Esophagus squamous epithelium (tissue), 5 donors: ENCODE results near the gene ABHD6. TPM values are rescaled to one million over a fixed set of nuclear protein-coding genes. Genes with fewer than 3 reads are reported as not detected.

Experiments
- DNase-seq: peaks from one replicate; lab custom pipeline; 2025; lab: John Stamatoyannopoulos, UW
- H3K27ac ChIP-seq, 4 donors: fragments of 200-600 bp; sonication (generic); one replicate each; pipeline ENCODE4 v1.5.1; 2016 to 2019; ENCODE audit warnings: mild to moderate bottlenecking in 1 of 4
- H3K27me3 ChIP-seq, 4 donors: fragments of 200-600 bp; sonication (generic); 1 replicate in 3 of 4; 2 replicates in 1 of 4; pipeline versions ENCODE4 v1.5.1 to v1.6.0; 2017 to 2021; ENCODE audit warnings: antibody characterized with exemption in 1 of 4
- H3K36me3 ChIP-seq, 3 donors: fragments of 200-600 bp; sonication (generic); one replicate each; pipeline ENCODE4 v1.5.1; 2016 to 2019
- H3K4me1 ChIP-seq, 3 donors: fragments of 200-600 bp; sonication (generic); one replicate each; pipeline ENCODE4 v1.5.1; 2017 to 2019
- H3K4me3 ChIP-seq, 4 donors: fragments of 200-600 bp; sonication (generic); 1 replicate in 3 of 4; 2 replicates in 1 of 4; pipeline ENCODE4 v1.5.1; 2016 to 2019; ENCODE audit warnings: mild to moderate bottlenecking in 2 of 4, moderate library complexity in 1 of 4
- H3K9me3 ChIP-seq, 3 donors: fragments of 200-600 bp; sonication (generic); one replicate each; pipeline ENCODE4 v1.5.1; 2016 to 2019
- POLR2A ChIP-seq, 4 donors: fragments of 450-650 bp; IDR thresholded peaks; one replicate each; pipeline ENCODE4 v1.6.1; 2017; ENCODE audit warnings: antibody characterized with exemption in 4 of 4, mild to moderate bottlenecking in 4 of 4, moderate library complexity in 3 of 4
- WGBS, 2 donors: methylation state at CpG; one replicate each; pipeline ENCODE4 v1.1.5; 2018; 5-methylcytosine and 5-hydroxymethylcytosine counted together
- intact Hi-C: fragments of 100-400 bp; cut with DNase I; formaldehyde crosslinking; loops from one replicate; pipeline ENCODE4 v1.15.0; 2022
- total RNA-seq, 4 donors: library from RNA; depleted of rRNA; stranded (reverse); fragments of >200 nt; gene quantifications; one replicate each; pipeline ENCODE4 v1.1.0, GENCODE V29; 2016
- TF ChIP-seq, protein P1 (sequence below), 6 experiments: fragments of 450-650 bp in 4 of 6; fragments of 200-600 bp in 2 of 6; sonication (generic) in 2 of 6; IDR thresholded peaks; one replicate each; pipeline ENCODE4 v1.5.1; 2016 to 2019; ENCODE audit warnings: antibody characterized with exemption in 6 of 6, mild to moderate bottlenecking in 4 of 6, moderate library complexity in 4 of 6
- donor health status: DM: yes; HTN: yes; CAD: no.

Gene ABHD6
- total RNA-seq, 4 donors from 2014 or later: 5.8 to 16.5 (median 8.9) TPM

DNA sequence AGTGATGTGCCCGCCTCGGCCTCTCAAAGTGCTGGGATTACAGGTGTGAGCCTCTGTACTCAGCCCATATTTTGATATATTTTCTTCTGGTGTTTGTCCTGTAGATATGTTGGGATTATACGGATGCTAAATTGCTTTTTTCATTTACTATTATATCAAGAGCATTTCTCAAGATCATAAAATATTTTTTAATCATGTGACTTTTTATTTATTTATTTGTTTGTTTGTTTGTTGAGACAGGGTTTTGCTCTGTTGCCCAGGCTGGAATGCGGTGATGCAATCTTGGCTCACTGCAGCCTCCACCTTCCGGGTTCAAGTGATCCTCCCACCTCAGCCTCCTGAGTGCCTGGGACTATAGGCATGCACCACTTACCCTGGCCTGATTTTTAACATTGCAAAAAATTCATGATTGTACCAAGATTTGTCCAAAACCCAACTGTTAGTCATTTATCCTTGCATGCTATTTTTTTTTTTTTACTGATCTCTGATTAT lies 92.4 kb downstream of the ABHD6 start:
- no peaks in the 10 kb centered on the region for H3K27me3 ChIP-seq
- H3K4me3 ChIP-seq: no peak overlapping the region
- WGBS, 2 donors: 88 to 91% methylated on average over 5 of the region's 5 CpGs
- TF ChIP-seq, protein P1, sequence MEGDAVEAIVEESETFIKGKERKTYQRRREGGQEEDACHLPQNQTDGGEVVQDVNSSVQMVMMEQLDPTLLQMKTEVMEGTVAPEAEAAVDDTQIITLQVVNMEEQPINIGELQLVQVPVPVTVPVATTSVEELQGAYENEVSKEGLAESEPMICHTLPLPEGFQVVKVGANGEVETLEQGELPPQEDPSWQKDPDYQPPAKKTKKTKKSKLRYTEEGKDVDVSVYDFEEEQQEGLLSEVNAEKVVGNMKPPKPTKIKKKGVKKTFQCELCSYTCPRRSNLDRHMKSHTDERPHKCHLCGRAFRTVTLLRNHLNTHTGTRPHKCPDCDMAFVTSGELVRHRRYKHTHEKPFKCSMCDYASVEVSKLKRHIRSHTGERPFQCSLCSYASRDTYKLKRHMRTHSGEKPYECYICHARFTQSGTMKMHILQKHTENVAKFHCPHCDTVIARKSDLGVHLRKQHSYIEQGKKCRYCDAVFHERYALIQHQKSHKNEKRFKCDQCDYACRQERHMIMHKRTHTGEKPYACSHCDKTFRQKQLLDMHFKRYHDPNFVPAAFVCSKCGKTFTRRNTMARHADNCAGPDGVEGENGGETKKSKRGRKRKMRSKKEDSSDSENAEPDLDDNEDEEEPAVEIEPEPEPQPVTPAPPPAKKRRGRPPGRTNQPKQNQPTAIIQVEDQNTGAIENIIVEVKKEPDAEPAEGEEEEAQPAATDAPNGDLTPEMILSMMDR (IDR thresholded peaks at IDR 0.05): no peak
- TF ChIP-seq POLR2A (IDR thresholded peaks at IDR 0.05): no peak
- H3K27ac ChIP-seq: no peak overlapping the region
- H3K36me3 ChIP-seq: no peaks in the 10 kb centered on the region
- no peaks in the 10 kb centered on the region for H3K9me3 ChIP-seq
- H3K4me1 ChIP-seq: peaks cover 8 to 37% (median 20%) of the 10 kb centered on the region in 3 donors
- intact Hi-C loops: no loop called here
- no peak for DNase-seq

DNA sequence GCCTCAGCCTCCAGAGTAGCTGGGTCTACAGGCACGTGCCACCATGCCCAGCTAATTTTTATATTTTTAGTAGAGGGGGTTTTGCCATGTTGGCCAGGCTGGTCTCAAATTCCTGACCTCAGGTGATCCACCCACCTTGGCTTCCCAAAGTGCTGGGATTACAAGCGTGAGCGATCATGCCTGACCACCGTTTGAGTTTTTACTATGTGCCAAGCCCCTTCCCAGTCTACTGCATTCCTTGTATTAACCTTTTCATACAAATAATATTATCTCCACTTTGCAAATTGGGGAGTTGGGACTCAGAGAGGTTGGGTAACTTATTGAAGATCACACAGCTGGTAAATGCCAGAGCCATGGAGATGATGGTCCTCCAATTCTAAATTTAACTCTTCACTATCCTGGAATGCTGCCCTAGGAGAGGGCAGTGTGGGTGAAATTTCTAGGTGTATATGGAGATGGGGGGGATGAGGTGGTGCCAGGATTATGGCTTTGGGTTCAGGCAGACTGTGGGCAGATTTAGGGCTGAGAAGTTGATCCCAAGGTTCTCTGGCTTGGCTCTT lies 94.1 kb downstream of the ABHD6 start:
- Histone ChIP-seq H3K36me3 (no peaks in the 10 kb centered on the region), H3K27me3 (no peaks in the 10 kb centered on the region), H3K9me3 (no peaks in the 10 kb centered on the region), H3K4me3 (no peak overlapping the region), H3K4me1 (peaks cover 8 to 42% (median 22%) of the 10 kb centered on the region in 3 donors), H3K27ac (no peak overlapping the region)
- intact Hi-C loops: no loop called here
- WGBS, 2 donors: 77 to 81% methylated on average over 4 of the region's 4 CpGs
- no peak for DNase-seq
- TF ChIP-seq, protein P1 (IDR thresholded peaks at IDR 0.05): no peak
- TF ChIP-seq POLR2A (IDR thresholded peaks at IDR 0.05): no peak

DNA sequence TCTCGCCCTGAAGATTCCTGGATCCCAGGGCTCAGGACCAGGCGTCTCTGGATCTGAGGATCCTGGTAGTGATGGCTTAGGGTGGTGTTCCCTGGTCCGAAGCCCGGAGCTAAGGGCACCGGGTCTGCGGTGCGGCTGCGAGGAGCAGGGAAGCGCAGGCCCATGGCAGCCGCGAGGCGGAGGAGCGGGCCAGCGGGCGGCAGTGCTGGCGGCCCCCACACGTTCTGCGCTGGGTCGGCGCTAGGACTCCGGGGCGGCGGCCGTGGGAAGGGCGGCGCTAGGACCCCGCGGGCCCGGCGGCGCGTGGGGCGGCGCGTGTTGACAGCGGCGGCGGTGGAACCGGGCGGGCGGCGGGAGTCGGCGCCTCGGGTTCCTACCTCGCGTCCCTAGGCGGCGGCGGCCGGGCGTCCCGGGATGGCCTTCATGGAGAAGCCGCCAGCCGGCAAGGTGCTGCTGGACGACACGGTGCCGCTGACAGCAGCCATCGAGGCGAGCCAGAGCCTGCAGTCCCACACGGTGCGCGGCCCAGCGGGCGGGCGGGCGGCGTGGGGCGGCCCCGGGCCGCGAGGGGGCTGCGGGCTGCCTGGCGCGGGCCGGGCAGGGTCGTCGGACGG lies 95.1 kb downstream of the ABHD6 start, which contains the start of gene PXK:
Gene PXK, plus strand, starts transcription at position 318 of the 614 bp plus-strand sequence. Its CDS starts 97 bp downstream, at position 415.
- TF ChIP-seq POLR2A (IDR thresholded peaks at IDR 0.05): peak in 1 of 4 donors; percentile 69
- TF ChIP-seq, protein P1 (IDR thresholded peaks at IDR 0.05): peak in 2 of 6 experiments; percentile 22 to 30
- DNase-seq: peak; percentile 3
- Histone ChIP-seq H3K27me3 (no peaks in the 10 kb centered on the region), H3K4me1 (peaks cover 8 to 47% (median 22%) of the 10 kb centered on the region in 3 donors), H3K27ac (peak within 1 kb of the TSS; percentile 75 to 83 (median 78)), H3K4me3 (peak within 1 kb of the TSS; percentile 68 to 90 (median 79)), H3K36me3 (no peaks in the 10 kb centered on the region), H3K9me3 (no peaks in the 10 kb centered on the region)
- intact Hi-C loops: no loop called here
- WGBS, 2 donors: 8% methylated on average over 2 of the region's 79 CpGs; no CpG with 5 or more reads in 1 of the 2 donors

DNA sequence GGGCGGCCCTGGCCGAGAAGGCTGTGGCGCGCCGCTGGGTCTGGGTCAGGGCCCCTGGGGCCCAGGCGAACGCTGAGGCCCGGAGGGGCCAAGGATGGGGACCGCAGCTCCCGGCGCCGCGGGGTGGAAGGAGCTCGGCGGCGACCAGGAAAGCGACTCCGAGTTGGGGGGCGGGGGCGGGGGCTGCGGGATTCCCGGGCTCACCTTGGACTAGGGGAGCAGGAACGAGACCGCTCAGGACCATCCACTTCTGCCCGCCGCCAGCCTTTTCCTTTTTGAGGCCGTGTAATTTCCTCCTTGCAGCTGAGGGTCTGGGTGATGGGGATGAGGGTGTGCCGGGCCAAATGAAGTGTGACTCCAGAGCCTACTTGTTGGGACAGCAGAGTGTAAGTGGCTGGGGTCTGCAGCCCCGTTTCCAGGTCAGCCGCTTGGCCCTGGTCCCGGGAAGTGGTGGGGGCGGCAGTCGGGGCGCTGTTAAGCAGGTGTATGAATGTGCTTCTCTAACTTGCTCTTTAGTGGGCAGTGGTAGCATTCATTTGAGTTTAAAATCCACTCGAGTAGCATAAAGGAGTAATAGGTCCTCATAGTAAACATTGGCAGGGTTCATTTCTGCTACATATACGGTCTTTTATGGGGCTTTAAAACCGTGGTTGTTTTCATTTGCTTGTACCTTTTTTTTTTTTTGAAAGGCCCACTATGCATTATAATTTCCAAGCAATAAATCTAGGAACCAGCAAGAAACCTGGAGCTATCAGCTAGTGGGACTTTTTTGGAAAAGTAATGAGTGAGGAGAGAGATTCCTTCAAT lies 95.8 kb downstream of the ABHD6 start:
- Histone ChIP-seq H3K27me3 (no peaks in the 10 kb centered on the region), H3K27ac (peak overlapping the region; percentile 75 to 83 (median 78)), H3K4me1 (peaks cover 8 to 47% (median 22%) of the 10 kb centered on the region in 3 donors), H3K36me3 (no peaks in the 10 kb centered on the region), H3K9me3 (no peaks in the 10 kb centered on the region), H3K4me3 (peak overlapping the region; percentile 68 to 90 (median 79))
- intact Hi-C loops: no loop called here
- no peak for DNase-seq
- no peak for TF ChIP-seq POLR2A (IDR thresholded peaks at IDR 0.05)
- TF ChIP-seq, protein P1 (IDR thresholded peaks at IDR 0.05): no peak
- 2% methylated on average over 9 to 10 of the region's 37 CpGs for WGBS, 2 donors
